SU-DHL-6 (cell line): ENCODE measurements around the gene PPFIBP1.
"Not testable (repeated sequence)": the region's sequence is repeated elsewhere in the genome, so short reads cannot be mapped to it uniquely, and the experiment has no call there.

Experiments
- H2AFZ ChIP-seq: fragments of 200-600 bp; sonication (generic); 2 replicates; pipeline ENCODE4 v1.6.1; 2014; ENCODE audit warnings: low read depth, mild to moderate bottlenecking, moderate library complexity, mixed read lengths, antibody characterized with exemption, low read length; ENCODE audit not compliant: severe bottlenecking
- H3F3A ChIP-seq: fragments of 200-600 bp; shearing (Covaris generic); 2 replicates; pipeline ENCODE4 v1.6.0; 2016; ENCODE audit warnings: antibody characterized with exemption, mild to moderate bottlenecking; ENCODE audit not compliant: insufficient read depth
- H3K27ac ChIP-seq: fragments of 200-600 bp; sonication (generic); 2 replicates; pipeline ENCODE4 v1.5.1; 2016; ENCODE audit warnings: low read depth, mild to moderate bottlenecking, low read length, moderate library complexity, mixed read lengths
- H3K27me3 ChIP-seq: fragments of 200-600 bp; sonication (generic), shearing (Covaris generic); 2 replicates; pipeline ENCODE4 v1.6.0; 2014; ENCODE audit warnings: mild to moderate bottlenecking, low read length
- H3K36me3 ChIP-seq: fragments of 200-600 bp; sonication (generic); 2 replicates; pipeline ENCODE4 v1.6.1; 2014; ENCODE audit warnings: mild to moderate bottlenecking, low read length, mixed read lengths
- H3K4me2 ChIP-seq: fragments of 300-600, 200-600 bp; shearing (Covaris generic), sonication (generic); 2 replicates; pipeline ENCODE4 v1.6.0; 2014; ENCODE audit warnings: low read length, low read depth, mild to moderate bottlenecking; ENCODE audit not compliant: poor library complexity, severe bottlenecking
- H3K4me3 ChIP-seq: fragments of 200-600 bp; sonication (generic); 2 replicates; pipeline ENCODE4 v1.5.1; 2014; ENCODE audit warnings: antibody characterized with exemption, low read length, mild to moderate bottlenecking, mixed read lengths; ENCODE audit not compliant: insufficient read depth, poor library complexity, severe bottlenecking
- H3K79me2 ChIP-seq: fragments of 200-600 bp; sonication (generic); 2 replicates; pipeline ENCODE4 v1.6.1; 2014; ENCODE audit warnings: mild to moderate bottlenecking, low read length, moderate library complexity; ENCODE audit not compliant: insufficient read depth
- H3K9ac ChIP-seq: fragments of 200-600 bp; sonication (generic); 2 replicates; pipeline ENCODE4 v1.7.0; 2014; ENCODE audit warnings: mild to moderate bottlenecking, low read length
- H3K9me2 ChIP-seq: fragments of 200-600 bp; sonication (generic); replicated peaks from 2 replicates; pipeline ENCODE4 v1.6.1; 2014; ENCODE audit warnings: low read length; ENCODE audit not compliant: insufficient read depth
- H3K9me3 ChIP-seq: fragments of 200-600 bp; sonication (generic); 2 replicates; pipeline ENCODE4 v1.6.1; 2014; ENCODE audit warnings: low read length, mixed read lengths; ENCODE audit not compliant: insufficient read depth
- H4K20me1 ChIP-seq: fragments of 200-600 bp; sonication (generic); 2 replicates; pipeline ENCODE4 v1.6.1; 2014; ENCODE audit warnings: low read depth, mild to moderate bottlenecking, antibody characterized with exemption, low read length, moderate library complexity, mixed read lengths
- EZH2phosphoT487 ChIP-seq: fragments of 200-600 bp; sonication (generic), shearing (Covaris generic); conservative IDR thresholded peaks from 2 replicates; pipeline ENCODE4 v1.6.1; 2018; ENCODE audit warnings: mild to moderate bottlenecking, antibody characterized with exemption, low read length, moderate library complexity, mixed read lengths
- TF ChIP-seq, protein P1 (sequence below): fragments of 200-600 bp; sonication (generic); IDR thresholded peaks from one replicate; pipeline ENCODE4 v1.5.1; 2017; ENCODE audit warnings: antibody characterized with exemption, mild to moderate bottlenecking, low read length, moderate library complexity; ENCODE audit not compliant: insufficient read depth, poor library complexity, severe bottlenecking

Gene PPFIBP1

DNA sequence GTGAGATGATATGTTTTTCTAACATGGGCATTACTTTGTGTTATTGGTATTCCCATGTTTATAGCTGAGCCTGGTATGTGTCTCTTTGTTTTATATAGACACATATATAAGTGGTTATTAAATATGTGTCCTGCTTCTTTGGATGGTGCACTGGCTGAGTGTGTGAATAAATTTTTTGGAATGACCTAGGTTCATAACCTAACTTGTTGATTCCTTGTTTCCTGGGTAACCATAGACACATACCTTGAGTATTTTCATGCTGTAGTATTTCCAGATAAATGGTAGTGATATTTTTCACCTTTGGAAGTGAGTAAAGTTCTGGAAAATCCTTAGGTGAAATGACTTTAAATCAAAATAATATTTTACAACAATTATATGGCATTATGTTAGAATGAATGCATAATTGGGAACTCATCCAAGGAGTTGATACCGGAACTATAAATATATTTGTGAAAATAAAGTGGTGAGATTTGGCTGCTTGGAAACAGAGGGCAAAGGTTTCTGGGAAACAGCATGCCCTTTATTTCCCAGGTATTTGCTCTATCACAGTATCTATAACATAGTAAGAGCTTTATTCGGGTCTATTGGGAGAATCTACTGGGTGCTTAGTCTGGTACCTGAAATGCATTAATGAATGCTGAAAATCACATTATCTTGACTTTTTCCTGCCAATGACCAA lies 107.9 kb downstream of the PPFIBP1 start:
- Histone ChIP-seq H3K9me2 (no peaks in the 10 kb centered on the region), H3K79me2 (no peaks in the 10 kb centered on the region), H3K9ac (no peak overlapping the region), H3F3A (no peaks in the 10 kb centered on the region), H4K20me1 (no peaks in the 10 kb centered on the region), H2AFZ (no peak overlapping the region), H3K27ac (no peak overlapping the region), H3K4me3 (no peak overlapping the region), H3K27me3 (no peaks in the 10 kb centered on the region), H3K4me2 (no peak overlapping the region), H3K36me3 (no peaks in the 10 kb centered on the region), H3K9me3 (no peaks in the 10 kb centered on the region)
- TF ChIP-seq, protein P1, sequence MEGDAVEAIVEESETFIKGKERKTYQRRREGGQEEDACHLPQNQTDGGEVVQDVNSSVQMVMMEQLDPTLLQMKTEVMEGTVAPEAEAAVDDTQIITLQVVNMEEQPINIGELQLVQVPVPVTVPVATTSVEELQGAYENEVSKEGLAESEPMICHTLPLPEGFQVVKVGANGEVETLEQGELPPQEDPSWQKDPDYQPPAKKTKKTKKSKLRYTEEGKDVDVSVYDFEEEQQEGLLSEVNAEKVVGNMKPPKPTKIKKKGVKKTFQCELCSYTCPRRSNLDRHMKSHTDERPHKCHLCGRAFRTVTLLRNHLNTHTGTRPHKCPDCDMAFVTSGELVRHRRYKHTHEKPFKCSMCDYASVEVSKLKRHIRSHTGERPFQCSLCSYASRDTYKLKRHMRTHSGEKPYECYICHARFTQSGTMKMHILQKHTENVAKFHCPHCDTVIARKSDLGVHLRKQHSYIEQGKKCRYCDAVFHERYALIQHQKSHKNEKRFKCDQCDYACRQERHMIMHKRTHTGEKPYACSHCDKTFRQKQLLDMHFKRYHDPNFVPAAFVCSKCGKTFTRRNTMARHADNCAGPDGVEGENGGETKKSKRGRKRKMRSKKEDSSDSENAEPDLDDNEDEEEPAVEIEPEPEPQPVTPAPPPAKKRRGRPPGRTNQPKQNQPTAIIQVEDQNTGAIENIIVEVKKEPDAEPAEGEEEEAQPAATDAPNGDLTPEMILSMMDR, result no peak
- TF ChIP-seq EZH2phosphoT487, result no peak

DNA sequence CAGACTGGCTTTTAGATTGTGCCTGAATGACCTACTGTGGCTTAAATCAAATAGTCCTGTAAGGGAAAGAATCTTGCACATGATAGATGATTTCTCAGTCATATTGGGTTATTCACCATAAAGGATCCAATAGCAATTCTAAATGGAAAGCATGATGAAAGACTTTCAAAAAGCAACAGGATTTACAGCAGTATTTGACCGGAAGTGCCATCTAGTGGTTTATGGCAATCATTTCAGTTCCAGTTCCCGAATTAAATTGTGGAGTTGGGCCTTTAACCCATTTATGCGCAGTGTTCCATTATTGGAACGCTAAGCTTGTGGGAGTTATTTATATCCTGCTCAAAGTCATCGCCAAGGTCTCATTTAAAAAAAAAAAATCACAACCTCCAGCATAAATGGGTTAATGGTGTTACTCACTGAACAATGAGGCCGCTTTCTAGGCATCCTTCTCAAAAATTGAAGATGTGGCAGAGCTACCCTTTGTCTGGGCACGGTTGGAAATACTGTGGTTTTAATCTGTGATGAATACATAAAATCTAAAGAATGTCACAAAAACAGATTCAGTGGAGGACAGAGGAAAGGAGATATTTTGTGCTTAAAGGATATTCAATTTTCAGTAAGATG lies 111.5 kb downstream of the PPFIBP1 start:
- TF ChIP-seq, protein P1, result peak; percentile 14
- no peak for TF ChIP-seq EZH2phosphoT487
- Histone ChIP-seq H3K4me2 (no peak overlapping the region), H2AFZ (no peak overlapping the region), H3K36me3 (no peaks in the 10 kb centered on the region), H3K9ac (no peak overlapping the region), H3K27ac (no peak overlapping the region), H3K27me3 (no peaks in the 10 kb centered on the region), H3K9me3 (no peaks in the 10 kb centered on the region), H3K4me3 (no peak overlapping the region), H3K79me2 (no peaks in the 10 kb centered on the region), H4K20me1 (no peaks in the 10 kb centered on the region), H3K9me2 (no peaks in the 10 kb centered on the region), H3F3A (no peaks in the 10 kb centered on the region)

DNA sequence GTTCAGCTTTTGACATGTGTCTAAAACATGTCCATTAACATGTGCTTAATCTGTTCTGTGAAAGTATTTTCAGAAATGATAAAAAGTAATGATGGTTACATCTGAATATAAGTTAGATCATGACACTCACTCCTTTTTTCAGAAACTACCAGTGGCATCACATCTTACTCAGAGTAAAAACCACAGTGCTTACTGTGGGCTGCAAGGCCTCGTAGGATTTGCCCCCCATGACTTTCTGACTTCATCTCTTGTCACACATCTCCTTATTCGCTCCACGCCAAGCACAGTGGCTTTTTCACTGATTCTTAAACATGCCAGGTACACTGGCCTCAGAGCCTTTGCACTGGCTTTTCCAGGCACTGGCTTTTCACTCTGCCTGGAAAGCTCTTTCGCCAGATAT lies 112.6 kb downstream of the PPFIBP1 start:
- not testable (repeated sequence) for H2AFZ ChIP-seq, H3K9me2 ChIP-seq, H3F3A ChIP-seq, H3K27me3 ChIP-seq, H3K9ac ChIP-seq, H3K36me3 ChIP-seq, H3K4me3 ChIP-seq, H3K27ac ChIP-seq, H4K20me1 ChIP-seq, H3K79me2 ChIP-seq, H3K4me2 ChIP-seq, H3K9me3 ChIP-seq

DNA sequence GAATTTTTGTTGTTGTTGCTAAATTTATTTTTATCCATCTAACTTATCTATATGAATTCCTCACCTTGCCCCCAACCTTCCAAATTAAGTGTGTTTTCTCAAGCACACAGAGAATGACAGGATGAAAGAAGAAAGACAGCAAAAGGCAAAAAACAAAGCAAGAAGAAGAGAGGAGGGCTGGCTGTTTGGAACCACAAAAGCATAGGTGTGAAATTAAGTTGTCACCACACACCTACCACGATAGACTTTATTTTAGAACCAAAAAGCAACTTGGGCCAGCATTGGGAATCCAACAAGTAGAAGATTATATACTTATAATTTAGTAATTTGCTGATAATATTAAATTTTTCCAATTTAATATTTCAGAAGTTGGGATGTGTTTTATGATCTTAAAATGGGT lies 113.5 kb downstream of the PPFIBP1 start:
- H3K27ac ChIP-seq, result no peak overlapping the region
- H3K4me2 ChIP-seq, result no peak overlapping the region
- no peaks in the 10 kb centered on the region for H3K9me2 ChIP-seq
- TF ChIP-seq EZH2phosphoT487, result no peak
- TF ChIP-seq, protein P1, result no peak
- no peak overlapping the region for H2AFZ ChIP-seq
- H3K9me3 ChIP-seq, result no peaks in the 10 kb centered on the region
- no peaks in the 10 kb centered on the region for H3F3A ChIP-seq
- H4K20me1 ChIP-seq, result no peaks in the 10 kb centered on the region
- no peak overlapping the region for H3K9ac ChIP-seq
- no peaks in the 10 kb centered on the region for H3K36me3 ChIP-seq
- H3K79me2 ChIP-seq, result no peaks in the 10 kb centered on the region
- H3K4me3 ChIP-seq, result no peak overlapping the region
- no peaks in the 10 kb centered on the region for H3K27me3 ChIP-seq
